GM10847 (cell line): ENCODE data around the gene PRPF40B.

ENCODE experiments used
- POLR2A ChIP-seq: IDR thresholded peaks from 2 replicates; pipeline ENCODE4 v1.6.1; 2011; ENCODE audit not compliant: insufficient read length; ENCODE audit errors: extremely low read depth

Gene PRPF40B

GRCh38 chr12:49659753-49660152 is 36.4 kb downstream of the PRPF40B start:
- no peak for TF ChIP-seq POLR2A

DNA sequence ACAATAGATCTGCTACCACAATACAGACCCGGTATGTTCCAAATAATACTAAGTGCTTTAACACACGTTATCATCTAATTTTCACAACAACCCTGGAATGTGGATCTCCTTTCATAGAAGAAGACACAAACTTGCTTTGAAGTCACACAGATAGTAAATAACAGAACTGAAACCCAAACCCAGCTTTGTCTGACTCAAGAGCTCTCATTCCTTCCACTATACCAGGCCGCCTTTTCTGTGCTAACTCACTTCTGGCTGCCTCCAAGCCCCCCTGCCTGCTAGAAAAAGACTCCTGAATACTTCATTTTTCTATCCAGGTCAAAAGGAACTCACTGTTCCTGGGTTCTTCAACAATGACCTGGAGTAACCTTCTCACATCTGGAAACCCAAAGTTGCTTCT is 37.8 kb downstream of the PRPF40B start:
- no peak for TF ChIP-seq POLR2A

DNA sequence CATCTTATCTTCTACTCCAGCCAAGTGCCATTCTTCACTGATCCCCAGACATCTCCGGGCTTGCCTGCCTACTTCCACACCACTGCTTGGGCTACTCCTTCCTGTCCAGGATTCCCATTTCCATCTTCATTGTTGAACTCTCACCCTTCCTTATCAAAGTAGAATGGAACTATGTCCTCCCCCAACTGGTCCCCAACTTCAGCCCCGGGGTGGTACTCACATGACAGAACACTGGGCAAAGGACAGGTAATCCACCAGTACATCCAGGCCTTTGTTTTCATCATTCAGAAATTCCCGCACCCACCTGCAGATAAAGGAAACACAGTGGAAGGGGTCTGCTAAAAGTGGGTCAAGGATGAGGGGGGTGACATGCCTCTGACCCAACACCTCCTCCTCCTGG is 38.4 kb downstream of the PRPF40B start:
- TF ChIP-seq POLR2A, result no peak

GRCh38 chr12:49662998-49663843 is 39.9 kb downstream of the PRPF40B start:
- peak; percentile 16 for TF ChIP-seq POLR2A

DNA sequence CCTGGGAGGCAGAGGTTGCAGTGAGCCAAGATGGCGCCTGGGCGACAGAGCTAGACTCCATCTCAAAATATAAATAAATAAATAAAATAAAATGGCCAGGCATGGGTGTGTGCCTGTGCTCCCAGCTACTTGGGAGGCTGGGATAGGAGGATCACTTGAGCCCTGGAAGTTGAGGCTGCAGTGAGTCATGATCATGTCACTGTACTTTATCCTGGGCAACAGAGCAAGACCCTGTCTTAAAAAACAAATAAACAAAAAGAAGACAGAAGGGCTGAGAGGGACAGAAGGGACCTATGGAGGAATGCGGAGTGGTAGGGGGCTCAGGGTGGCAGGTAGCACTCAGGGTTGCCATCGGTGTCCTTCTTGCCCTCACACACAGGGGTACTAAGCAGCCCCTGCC is 40.8 kb downstream of the PRPF40B start:
- TF ChIP-seq POLR2A, result no peak

DNA sequence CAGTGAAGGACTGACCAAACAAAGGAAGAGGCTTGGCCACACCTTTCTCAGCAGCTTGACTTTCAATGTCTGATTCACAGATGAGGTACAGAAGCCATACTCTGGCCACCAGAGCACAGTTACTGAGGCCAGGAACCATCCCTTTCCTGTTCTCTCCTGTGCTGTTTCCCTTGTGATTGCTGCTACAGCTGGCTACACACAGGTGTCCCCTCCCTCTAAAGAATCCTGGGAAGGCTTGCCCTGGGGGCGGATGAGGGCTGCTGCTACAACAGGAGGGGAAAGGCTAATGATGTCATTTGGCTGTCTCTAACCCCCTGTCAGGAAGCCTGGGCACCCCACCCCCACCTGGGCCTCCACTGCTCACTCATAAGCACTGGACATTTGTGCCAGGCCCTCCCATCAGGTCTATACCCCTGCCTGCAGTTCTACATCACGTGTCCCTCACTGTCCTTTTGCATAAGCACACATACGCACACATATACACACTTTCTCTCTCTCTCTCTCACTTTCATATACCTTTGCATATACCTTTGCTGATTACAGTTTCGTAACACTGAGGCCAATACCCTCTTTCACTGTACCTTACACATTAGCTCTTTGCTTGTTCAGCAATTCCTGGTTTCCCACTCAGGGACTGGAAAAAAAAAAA is 41.4 kb downstream of the PRPF40B start:
- TF ChIP-seq POLR2A, result no peak

DNA sequence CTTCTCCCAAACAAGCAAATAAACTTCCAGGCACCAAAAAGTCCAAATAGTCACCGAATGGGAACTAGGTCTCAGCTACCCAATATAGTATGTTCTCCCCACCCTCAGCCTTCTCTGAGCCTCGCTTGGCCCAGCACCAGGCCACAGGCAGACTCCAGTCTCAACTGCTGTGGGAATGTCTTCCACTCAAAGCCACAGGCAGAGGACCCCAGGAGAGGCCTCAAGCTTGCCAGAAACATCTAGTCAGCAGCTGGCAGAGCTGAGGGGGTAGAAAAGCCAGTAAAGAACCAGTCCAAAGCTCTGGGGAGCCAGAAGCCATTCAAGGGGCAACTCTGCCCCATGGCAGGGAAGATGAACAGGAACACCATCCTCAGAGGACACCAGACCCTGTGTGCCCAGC is 42.0 kb downstream of the PRPF40B start:
- no peak for TF ChIP-seq POLR2A

DNA sequence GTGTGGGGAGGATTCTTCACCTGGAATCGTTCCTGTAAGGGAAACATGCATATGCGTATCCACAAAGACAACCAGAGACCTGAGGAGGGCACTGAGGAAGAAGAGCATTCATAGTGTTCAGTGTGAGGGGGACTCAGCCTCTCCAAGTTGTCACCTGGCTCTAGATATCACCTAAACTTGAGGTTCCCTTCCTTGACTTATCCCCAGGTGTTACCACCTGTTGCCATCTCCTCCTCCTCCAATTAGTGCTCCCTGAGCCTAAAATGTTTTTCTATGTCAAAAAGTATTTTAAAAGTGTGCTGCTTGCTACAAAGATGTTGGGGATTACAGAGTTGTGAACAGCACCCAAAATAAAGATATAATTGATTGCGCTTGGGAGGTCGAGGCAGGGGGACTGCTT is 42.8 kb downstream of the PRPF40B start:
- TF ChIP-seq POLR2A, result no peak

DNA sequence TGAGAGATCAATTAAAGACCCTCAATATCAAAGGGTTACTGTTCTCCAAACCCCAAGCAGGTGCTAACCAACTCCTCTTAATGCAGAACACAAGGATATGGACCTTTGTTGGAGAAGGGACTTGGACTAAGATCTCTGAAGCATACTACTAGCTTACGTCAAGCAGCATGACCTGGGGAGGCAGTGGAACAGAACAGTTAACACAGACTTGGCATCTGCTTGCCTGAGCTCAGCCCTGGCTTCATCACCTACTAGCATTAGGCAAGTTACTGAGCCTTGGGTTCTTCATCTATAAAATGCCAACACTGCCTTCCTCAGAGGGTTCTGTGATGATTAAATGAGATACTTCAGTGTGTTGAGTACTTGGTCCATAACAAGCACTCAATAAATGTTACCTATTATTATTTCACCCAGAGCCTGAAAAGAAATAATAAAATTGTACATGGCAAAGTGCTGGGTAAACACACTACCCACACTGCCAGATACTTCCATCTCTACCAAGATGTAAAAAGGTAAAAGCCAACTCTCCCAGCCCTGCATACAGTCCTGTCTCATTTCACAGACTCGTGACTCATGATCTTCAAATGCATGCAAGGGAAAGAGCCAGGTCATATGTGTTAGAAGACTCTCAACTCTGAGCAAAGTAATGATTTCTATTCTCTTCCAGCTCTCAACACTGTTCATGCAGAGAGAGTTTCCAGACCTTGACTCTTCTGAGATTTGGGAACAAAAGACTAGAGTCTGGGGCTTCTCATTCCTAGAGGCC is 44.1 kb downstream of the PRPF40B start:
- TF ChIP-seq POLR2A, result no peak

DNA sequence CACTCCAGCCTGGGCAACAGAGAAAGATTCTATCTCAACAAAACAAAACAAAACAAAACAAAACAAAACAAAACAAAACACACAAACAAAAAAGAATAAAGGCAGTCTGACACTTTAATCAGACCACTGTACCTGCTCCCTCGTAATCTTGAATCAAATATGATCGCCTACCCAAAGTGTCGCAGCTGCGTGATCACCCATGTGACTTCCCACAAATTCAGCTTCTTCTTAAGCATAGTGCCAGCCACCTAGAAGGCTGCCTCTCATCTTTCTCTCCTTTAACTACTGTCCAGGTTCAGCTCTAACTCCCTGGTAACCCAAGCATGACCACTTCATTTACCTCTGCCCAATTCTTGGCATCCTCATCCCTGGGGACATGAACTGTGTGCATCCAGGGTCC is 46.4 kb downstream of the PRPF40B start:
- no peak for TF ChIP-seq POLR2A

DNA sequence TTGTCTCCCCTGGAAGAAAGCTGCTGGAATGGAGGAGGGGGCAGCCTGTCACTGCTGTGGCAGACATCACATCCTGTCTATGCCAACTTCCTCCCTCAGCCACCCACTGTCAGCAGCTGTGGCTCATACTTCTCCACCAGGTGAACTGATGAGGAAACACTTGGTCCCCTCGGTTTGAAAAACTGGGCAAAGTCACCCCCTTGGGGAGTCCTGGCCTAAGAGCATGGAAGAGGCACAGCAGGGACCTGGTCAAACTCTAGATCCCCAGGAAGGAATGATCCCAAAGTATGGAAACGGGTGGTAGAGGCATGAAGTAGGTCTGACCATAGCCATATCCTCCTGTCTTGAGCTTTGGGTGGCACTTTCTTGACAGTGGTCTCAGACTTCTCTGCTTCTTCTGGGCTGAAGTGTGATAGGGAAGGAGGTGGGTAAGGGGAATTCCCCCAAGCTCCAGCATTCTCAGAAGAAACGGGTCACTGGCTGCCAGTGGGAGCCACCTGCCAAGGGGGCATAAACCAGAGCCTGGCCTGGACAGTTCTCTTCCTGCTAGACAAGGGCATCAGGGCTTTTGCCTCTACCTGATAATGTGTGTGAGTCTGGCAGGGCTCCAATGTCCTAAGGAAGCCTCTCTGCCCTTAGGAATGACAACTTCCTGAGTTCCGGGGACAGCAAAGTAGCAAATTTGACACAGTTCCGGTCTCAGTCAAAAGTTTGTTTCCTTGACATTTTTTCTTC is 47.8 kb downstream of the PRPF40B start:
- no peak for TF ChIP-seq POLR2A

DNA sequence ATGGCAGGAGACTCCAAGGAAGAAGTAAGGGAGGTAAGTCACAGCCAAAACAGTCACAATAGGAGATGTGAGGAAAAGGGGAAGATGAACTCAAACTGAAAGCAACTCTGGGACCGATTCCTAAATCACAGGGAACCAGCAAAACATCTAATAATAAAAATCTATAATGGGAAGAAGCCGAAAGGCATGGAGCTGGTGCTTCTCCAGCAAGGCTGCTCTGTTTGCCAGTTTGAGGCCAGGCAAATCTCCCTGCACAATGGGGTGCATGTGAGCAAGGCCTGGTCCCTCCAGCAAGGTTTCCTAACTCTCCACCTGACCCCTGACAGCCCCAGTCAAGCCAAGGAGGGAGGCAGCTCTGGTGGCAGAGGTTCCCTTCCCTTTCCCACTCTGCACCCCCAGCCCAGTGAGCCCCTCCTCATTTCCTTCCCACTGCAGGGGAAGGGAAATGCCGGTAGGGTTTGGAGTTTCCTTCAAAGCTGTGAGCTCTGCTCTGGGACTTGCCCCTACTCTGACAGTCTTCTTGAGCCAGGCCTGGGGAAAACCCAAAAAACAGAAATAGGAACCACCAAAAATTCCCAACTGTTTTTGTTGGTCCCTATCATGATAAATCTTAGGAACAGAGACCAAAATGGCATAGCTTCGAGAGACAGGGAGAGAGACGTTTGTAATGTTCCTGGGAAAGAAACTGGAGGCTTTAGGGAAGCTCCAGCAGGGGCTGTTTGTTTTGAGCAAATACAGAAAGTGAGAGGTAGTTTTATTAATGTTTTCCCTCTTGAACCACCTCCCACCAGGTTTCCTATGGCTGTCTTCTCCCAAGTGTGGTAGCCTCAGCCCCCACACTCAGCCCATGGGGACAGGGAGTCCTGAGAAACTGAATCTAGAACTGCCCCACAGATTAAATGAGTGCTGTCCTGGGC is 49.2 kb downstream of the PRPF40B start:
- TF ChIP-seq POLR2A, result no peak

DNA sequence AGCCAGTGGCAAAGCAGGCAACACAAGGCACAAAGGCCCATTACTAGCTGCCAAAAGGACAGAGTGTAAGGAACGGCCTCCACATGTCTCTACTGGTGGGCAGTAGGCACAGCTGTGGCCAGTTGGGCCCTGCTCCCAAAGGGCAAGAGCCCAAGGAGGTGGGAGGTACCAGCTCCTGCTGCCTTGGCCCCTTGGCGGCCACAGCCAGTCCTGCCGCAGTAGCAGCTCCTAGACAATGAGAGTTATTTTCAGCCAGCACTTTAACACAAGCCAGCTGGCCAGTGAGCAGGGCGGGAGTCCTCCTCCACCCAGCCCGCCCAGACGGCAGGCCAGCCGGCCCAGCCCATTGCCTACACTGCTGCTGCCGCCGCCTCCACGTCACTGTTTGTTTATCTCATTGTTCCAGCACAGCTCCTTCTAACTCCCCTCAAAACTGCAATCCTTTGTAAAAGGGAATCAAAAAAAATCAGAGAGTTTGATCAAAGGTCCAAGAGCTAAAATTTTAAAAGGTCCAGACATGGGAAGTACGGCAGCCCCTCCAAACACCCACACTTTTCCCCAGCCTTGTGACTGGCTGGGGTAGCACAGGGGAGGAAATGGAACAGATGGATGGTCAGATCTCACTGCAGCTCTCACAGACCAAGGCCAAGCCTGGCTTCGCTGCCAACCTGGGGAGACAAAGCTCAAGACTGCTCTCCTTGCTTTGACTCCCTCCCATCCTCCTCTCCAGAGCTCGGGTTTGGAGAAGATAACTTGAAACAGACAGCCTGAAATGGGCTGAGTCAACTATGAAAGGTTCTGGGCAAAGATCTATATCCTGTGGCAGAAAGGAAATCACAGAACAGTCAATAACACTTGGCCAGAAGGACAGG is 50.3 kb downstream of the PRPF40B start:
- TF ChIP-seq POLR2A, result no peak
